Measurements from ENCODE around the gene PARD6B.

PARD6B gene

GRCh38 chr20:50804437-50805348 lies 73.3 kb downstream of the PARD6B start:
- no peak overlapping the region for H3K4me3 ChIP-seq (ENCODE audit: low read length)
- no peak for DNase-seq (ENCODE audit: low read depth, low spot score)

GRCh38 chr20:50805349-50805684 lies 73.9 kb downstream of the PARD6B start:
- no peak overlapping the region for H3K4me3 ChIP-seq (ENCODE audit: low read length)
- DNase-seq (ENCODE audit: low read depth, low spot score): no peak

- DNase-seq (ENCODE audit: low read depth, low spot score): no peak
- no peak overlapping the region for H3K4me3 ChIP-seq (ENCODE audit: low read length)
Measured at GRCh38 chr20:50806126-50806768, 74.9 kb downstream of the PARD6B start.

All from Jurkat, Clone E6-1 (cell line).